OCI-M2 (cell line): ENCODE measurements around the gene B4GALT5.
"Not testable (repeated sequence)": the region's sequence is repeated elsewhere in the genome, so short reads cannot be mapped to it uniquely, and the experiment has no call there.

Source experiments
- DNase-seq: peaks from one replicate; lab custom pipeline; 2025; ENCODE audit not compliant: unreplicated experiment; lab: John Stamatoyannopoulos, UW

The B4GALT5 gene

GRCh38 chr20:49631061-49631716 is 82.5 kb downstream of the B4GALT5 start:
- no peak for DNase-seq

DNA sequence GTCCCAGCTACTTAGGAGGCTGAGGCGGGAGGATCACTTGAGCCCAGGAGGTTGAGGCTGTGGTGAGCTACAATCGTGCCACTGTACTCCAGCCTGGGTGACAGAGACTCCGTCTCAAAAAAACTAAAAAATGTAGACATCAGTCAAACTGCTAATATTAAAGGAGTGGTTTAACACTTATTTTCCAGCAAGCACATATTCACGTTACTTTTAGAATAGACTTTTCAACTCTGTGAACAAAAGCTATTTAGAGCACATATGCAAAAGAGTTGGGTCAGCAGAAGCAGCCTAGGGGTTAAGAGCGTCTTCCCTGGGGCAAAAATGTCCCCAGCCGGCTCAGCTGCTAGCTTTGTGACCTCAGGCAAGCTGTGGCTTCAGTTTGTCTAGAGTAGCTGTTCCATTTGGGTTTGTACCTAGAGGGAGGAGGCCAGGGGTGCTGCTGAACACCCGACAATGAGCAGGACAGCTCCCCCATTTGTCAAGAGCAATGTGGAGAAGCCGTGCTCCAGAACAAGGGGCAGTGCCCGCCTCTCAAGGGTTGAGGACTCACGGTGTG is 83.2 kb downstream of the B4GALT5 start:
- DNase-seq = no peak

DNA sequence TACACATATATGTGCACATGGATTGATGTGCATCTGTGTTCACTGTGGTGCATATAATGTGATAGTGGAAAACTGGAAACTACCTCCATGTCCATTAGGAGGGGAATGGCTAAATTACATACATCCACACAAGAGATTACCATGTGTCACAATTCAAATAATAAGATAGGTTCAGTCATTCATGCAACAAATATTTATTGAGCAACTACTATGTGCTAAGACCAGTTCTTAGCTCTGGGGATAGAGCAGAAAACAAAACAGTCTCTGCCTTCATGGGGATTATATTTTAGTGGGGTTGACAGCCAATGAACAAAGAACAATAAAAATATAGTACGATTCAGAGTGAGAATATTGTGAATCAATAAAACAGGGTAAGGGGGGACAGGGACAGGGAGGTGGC is 84.1 kb downstream of the B4GALT5 start:
- DNase-seq = no peak

GRCh38 chr20:49628280-49628679 is 85.4 kb downstream of the B4GALT5 start:
- not testable (repeated sequence) for DNase-seq

DNA sequence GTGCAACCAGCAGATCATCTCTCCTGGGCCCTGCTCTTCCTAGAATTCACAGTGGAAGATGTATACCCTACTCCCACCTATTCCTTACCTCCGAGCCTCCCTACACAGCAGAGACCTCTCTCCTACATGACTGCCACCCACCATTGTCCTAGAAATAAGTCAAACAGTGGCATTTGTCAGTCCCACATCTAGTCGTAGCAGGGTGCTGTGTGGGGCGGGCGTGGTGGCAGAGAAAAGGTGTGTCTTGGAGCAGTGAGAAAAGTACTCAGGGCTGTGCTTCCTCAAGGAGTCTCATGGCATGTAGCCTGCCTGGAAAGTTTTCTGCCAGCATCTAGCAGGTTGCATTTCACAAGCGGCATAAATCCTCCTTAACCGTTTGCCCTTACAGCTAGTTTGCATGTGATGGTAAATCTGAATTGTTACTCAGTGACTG is 86.3 kb downstream of the B4GALT5 start:
- no peak for DNase-seq

- DNase-seq = not testable (repeated sequence)
These were observed 88.7 kb downstream of the B4GALT5 start for GRCh38 chr20:49624988-49625387.

DNA sequence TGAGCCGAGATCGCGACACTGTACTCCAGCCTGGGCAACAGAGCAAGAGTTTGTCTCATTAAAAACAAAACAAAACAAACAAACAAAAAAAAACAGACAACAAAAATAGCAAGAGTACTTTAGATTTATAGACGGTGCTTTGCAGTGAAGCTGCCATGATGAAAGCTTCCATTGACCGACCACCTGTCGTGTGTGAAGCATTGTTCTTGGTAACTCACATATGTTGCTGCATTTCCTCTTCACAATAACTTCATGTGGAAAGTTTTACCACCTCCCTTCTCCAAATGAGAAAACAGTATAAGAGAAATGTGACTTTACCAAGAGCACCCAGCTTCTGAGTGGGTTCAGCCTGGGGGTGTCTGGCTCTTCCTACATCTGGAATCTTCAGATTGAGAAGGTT is 89.4 kb downstream of the B4GALT5 start:
- no peak for DNase-seq

GRCh38 chr20:49622243-49622642 is 91.4 kb downstream of the B4GALT5 start:
- DNase-seq = no peak

- DNase-seq = no peak
These were observed 93.1 kb downstream of the B4GALT5 start for GRCh38 chr20:49620364-49621240.

DNA sequence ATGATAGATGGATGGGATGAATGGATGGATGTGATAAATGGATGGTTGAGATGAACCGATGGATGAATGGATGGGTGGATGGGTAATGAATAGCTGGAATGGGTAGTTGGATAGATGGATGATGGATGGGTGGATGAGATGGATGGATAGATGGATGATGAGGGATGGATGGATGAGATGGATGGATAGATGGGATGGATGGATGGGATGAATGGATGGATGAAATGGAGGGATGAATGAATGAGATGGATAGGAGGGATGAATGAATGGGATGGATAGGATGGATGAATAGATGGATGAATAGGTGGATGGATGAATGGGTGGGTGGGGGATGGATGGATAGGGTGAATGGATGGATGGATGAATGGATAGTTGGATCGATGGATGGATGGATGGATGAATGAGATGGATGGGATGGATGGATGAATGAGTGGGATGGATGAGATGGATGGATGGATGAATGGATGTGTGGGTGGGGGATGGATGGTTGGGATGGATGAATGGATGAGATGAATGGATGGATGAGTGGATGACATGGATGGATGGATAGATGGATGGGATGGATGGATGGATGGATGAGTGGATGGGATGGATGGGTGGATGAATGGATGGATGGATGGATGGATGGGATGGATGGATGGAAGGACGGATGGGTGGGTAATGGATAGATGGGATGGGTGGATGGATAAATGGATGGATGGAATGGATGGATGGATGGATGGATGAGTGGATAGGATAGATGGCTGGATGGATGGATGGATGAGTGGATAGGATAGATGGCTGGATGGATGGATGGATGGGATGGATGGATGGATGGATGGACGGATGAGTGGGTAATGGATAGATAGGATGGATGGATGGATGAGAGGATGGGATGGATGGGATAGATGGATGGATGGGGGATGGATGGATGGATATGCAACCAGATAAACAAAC is 94.3 kb downstream of the B4GALT5 start:
- DNase-seq = no peak

GRCh38 chr20:49618289-49618688 is 95.4 kb downstream of the B4GALT5 start:
- no peak for DNase-seq

DNA sequence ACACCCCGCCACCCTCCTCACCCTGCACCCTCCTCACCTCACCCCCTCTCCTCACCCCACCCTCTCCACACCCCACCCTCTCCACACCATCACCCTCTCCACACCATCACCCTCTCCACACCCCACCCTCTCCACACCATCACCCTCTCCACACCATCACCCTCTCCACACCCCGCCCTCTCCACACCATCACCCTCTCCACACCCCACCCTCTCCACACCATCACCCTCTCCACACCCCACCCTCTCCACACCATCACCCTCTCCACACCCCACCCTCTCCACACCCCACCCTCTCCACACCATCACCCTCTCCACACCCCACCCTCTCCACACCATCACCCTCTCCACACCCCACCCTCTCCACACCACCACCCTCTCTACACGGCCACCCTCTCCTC is 96.3 kb downstream of the B4GALT5 start:
- not testable (repeated sequence) for DNase-seq

DNA sequence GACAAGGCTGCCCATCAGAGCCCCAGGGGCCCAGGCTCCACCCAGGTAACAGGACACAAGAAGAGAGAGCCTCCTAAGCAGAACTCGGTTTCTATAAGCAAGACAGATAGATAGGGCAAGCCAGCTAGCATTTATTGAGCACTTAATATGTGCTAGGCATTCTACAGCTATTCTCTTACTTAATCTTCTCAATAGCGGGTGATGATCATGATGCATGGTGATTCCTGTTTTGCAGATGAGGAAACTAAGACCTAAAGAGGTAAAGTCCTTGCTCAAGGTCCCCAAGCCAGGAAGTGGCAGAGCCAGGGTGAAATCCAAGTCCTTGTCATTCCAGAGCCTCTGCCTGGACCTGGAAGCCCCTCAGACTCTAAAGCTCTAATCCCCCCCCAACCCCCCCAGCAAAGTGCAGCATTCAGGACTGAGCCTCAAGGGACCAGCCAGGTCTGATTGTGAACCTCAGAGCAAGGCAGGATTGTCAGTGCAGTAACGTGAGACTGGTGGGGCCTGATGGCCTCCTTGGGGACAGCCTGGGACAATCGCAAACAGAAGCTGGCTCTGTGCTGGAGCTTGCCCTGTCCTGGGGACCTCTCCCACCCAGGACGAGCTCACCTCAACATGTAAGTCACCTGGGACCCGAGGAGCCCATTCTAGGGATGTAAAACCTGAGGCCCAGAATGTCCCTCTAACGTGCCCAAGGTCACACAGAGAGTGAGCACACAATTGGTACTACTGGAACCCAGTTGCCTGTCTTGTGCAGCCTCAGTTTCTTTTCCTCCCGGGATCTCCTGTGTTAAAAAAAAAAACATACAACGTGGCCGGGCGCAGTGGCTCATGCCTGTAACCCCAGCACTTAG is 97.3 kb downstream of the B4GALT5 start:
- DNase-seq = no peak

DNA sequence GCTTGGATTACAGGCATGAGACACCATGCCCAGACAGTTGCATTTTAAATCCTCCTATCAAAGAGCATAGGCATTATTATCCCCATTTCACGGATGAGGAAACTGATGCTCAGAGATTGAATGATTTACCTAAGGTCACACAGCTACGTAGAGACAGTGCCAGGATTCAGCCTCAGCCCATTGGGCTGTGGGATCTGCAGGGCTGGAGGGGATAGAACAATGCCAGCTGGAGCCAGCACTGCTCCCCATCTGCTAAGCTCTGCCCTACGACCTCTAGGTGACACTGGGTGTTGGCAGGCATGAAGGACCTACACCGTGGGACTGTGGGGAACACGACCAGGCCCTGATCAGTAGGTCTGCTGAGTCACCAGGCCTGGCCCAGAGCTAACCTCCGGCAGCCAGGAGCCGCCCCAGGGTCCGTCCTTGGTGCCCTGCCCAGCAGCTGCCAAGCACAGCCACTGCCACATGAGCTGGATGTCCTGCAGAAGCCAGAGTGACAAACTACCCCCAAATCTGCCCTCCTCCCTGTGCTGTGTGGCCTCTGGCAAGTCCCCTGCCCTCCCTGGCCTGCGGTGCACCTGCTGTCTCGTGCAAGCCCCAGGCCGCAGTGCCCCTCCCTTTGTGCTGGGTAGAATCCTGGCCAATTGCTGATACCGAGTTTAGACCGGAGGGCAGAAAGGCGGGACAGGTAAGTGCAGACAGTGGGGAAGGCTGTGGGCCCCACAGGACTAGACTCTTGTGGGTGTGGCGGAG is 98.1 kb downstream of the B4GALT5 start:
- DNase-seq = no peak

GRCh38 chr20:49615051-49615400 is 98.7 kb downstream of the B4GALT5 start:
- not testable (repeated sequence) for DNase-seq

GRCh38 chr20:49614338-49615050 is 99.2 kb downstream of the B4GALT5 start:
- DNase-seq = no peak

GRCh38 chr20:49612127-49612738 is 101.4 kb downstream of the B4GALT5 start:
- DNase-seq = no peak

GRCh38 chr20:49611539-49612126 is 102.0 kb downstream of the B4GALT5 start:
- DNase-seq = not testable (repeated sequence)
